HepG2 (cell line): ENCODE data around the gene TMEM266. TPM values are rescaled to one million over a fixed set of nuclear protein-coding genes. Genes with fewer than 3 reads are reported as not detected.

Experiments
- MTA1 ChIP-seq: sonication (generic); formaldehyde crosslinking; IDR thresholded peaks from 2 replicates; pipeline ENCODE4 v1.4.0; 2020; ENCODE audit warnings: missing genetic modification reagents, mild to moderate bottlenecking, borderline replicate concordance
- NFIB ChIP-seq: sonication (generic); formaldehyde crosslinking; IDR thresholded peaks from 2 replicates; pipeline ENCODE4 v1.9.0; 2021; ENCODE audit warnings: missing genetic modification reagents, mild to moderate bottlenecking, borderline replicate concordance
- SOX5 ChIP-seq: IDR thresholded peaks from 2 replicates; pipeline ENCODE4 v1.6.1; 2016; ENCODE audit warnings: borderline replicate concordance
- ZMAT5 ChIP-seq: sonication (generic); formaldehyde crosslinking; IDR thresholded peaks from 2 replicates; pipeline ENCODE4 v1.5.0; 2020; ENCODE audit warnings: mild to moderate bottlenecking, low read depth, missing genetic modification reagents, borderline replicate concordance
- ZNF407 ChIP-seq: sonication (generic); formaldehyde crosslinking; IDR thresholded peaks from one replicate; pipeline ENCODE4 v1.5.1; 2020; ENCODE audit warnings: mild to moderate bottlenecking, missing genetic modification reagents; ENCODE audit errors: not compliant biosample characterization
- ZNF629 ChIP-seq: sonication (generic); formaldehyde crosslinking; conservative IDR thresholded peaks from 2 replicates; pipeline ENCODE4 v1.5.0; 2020; ENCODE audit warnings: missing genetic modification reagents
- ZNF644 ChIP-seq: IDR thresholded peaks from 2 replicates; pipeline ENCODE4 v1.6.1; 2016; ENCODE audit warnings: low read depth
- ZUFSP ChIP-seq: sonication (generic); formaldehyde crosslinking; IDR thresholded peaks from 2 replicates; pipeline ENCODE4 v1.9.0; 2021; ENCODE audit warnings: missing genetic modification reagents, mild to moderate bottlenecking, borderline replicate concordance
- polyA plus RNA-seq, 8 experiments: library from polyadenylated mRNA; depleted of rRNA in 3 of 8; stranded (reverse) in 7 of 8; unstranded in 1 of 8; fragments of >200 nt; fragmentation: Illumina TruSeq in 4 of 8; extraction: Trizol in 4 of 8; gene quantifications; 2 replicates each; pipeline versions ENCODE4 v1.2.1 to v1.2.3, GENCODE V29; 2011 to 2016; ENCODE audit warnings: low read depth in 4 of 8, missing spikeins in 1 of 8, mixed read lengths in 1 of 8; ENCODE audit not compliant: insufficient read depth in 1 of 8
- total RNA-seq, 5 experiments: library from RNA; depleted of rRNA; stranded (reverse); fragments of >200 nt; fragmentation: Illumina TruSeq; extraction: Trizol; gene quantifications; 2 replicates each; pipeline ENCODE4 v1.2.3, GENCODE V29; 2016; ENCODE audit warnings: low read depth in 1 of 5
- TF ChIP-seq, protein P1 (sequence below): sonication (generic); formaldehyde crosslinking; conservative IDR thresholded peaks from 2 replicates; pipeline ENCODE4 v1.4.0; 2020; ENCODE audit warnings: mild to moderate bottlenecking, missing genetic modification reagents, moderate library complexity

Gene TMEM266
- total and polyA plus RNA-seq, 2 of the 13 experiments (the other 11 are each of a cell fraction or from before 2014, with no cell fraction given), result 0.04 TPM; not detected in 1

- no peak for TF ChIP-seq ZMAT5 (CRISPR knock-in tag)
- no peak for TF ChIP-seq ZUFSP
- 0 out of 2 replicates have a peak, but pooled peaks have one; percentile 20 for TF ChIP-seq ZNF629
- no peak for TF ChIP-seq SOX5
- TF ChIP-seq NFIB, result no peak
- TF ChIP-seq MTA1 (CRISPR knock-in tag), result no peak
- TF ChIP-seq, protein P1, sequence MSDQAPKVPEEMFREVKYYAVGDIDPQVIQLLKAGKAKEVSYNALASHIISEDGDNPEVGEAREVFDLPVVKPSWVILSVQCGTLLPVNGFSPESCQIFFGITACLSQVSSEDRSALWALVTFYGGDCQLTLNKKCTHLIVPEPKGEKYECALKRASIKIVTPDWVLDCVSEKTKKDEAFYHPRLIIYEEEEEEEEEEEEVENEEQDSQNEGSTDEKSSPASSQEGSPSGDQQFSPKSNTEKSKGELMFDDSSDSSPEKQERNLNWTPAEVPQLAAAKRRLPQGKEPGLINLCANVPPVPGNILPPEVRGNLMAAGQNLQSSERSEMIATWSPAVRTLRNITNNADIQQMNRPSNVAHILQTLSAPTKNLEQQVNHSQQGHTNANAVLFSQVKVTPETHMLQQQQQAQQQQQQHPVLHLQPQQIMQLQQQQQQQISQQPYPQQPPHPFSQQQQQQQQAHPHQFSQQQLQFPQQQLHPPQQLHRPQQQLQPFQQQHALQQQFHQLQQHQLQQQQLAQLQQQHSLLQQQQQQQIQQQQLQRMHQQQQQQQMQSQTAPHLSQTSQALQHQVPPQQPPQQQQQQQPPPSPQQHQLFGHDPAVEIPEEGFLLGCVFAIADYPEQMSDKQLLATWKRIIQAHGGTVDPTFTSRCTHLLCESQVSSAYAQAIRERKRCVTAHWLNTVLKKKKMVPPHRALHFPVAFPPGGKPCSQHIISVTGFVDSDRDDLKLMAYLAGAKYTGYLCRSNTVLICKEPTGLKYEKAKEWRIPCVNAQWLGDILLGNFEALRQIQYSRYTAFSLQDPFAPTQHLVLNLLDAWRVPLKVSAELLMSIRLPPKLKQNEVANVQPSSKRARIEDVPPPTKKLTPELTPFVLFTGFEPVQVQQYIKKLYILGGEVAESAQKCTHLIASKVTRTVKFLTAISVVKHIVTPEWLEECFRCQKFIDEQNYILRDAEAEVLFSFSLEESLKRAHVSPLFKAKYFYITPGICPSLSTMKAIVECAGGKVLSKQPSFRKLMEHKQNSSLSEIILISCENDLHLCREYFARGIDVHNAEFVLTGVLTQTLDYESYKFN, result no peak
- TF ChIP-seq ZNF644, result peak; percentile 27; the same call in 1 of the 2 replicates
- TF ChIP-seq ZNF407, result no peak
Observed at GRCh38 chr15:76185716-76186115, 125.9 kb downstream of the TMEM266 start (continued).
